ENCODE results near the gene GET4. TPM values are rescaled to one million over a fixed set of nuclear protein-coding genes. Genes with fewer than 3 reads are reported as not detected.

Gene GET4
- total and polyA plus RNA-seq, 2 of the 4 experiments (the other 2 are of a cell fraction): 11.3 to 30.9 TPM

- Histone ChIP-seq H2AK5ac (ENCODE audit: low read depth, low read length) (no peak overlapping the region), H3K9me3 (ENCODE audit: control insufficient read depth, insufficient read depth, low read length) (no peaks in the 10 kb centered on the region), H3K27ac (ENCODE audit: insufficient read depth, low read length) (no peak overlapping the region), H3K9ac (ENCODE audit: low read depth, low read length) (no peak overlapping the region), H2BK5ac (ENCODE audit: low read depth, low read length, poor library complexity, severe bottlenecking) (no peak overlapping the region), H3K14ac (replicated peaks; ENCODE audit: low read depth, low read length) (no peak overlapping the region), H3K18ac (ENCODE audit: low read depth, low read length) (no peak overlapping the region), H4K20me1 (ENCODE audit: insufficient read depth, low read length) (peaks cover 52% of the 10 kb centered on the region), H3K4me3 (ENCODE audit: insufficient read depth, low read depth, low read length) (no peak overlapping the region), H4K8ac (ENCODE audit: low read depth in 2 of 2, low read length in 2 of 2) (no peak overlapping the region), H3K27me3 (ENCODE audit: control insufficient read depth, insufficient read depth, low read length) (no peaks in the 10 kb centered on the region), H2AFZ (replicated peaks; ENCODE audit: low read length, poor library complexity) (peak overlapping the region; percentile 43), H3K9me1 (ENCODE audit: insufficient read depth, low read length) (no peaks in the 10 kb centered on the region; the same call in 1 of the 2 replicates), H2BK20ac (ENCODE audit: low read depth, low read length) (no peak overlapping the region), H3K4me1 (ENCODE audit: control insufficient read depth, insufficient read depth, low read length) (no peaks in the 10 kb centered on the region), H4K91ac (ENCODE audit: insufficient read depth, low read depth, low read length) (no peak overlapping the region), H3K4ac (ENCODE audit: low read depth, low read length) (no peak overlapping the region), H3K56ac (ENCODE audit: extremely low read depth, insufficient read depth, low read length) (no peak overlapping the region), H2BK15ac (ENCODE audit: low read depth, low read length) (no peak overlapping the region), H2AK9ac (replicated peaks; ENCODE audit: low read depth, low read length, poor library complexity) (no peak overlapping the region), H3K4me2 (ENCODE audit: low read depth, low read length) (no peak overlapping the region), H3K79me1 (ENCODE audit: low read depth in 1 of 2, low read length in 2 of 2) (peaks cover 8 to 61% of the 10 kb centered on the region in 2 experiments), H3K23ac (ENCODE audit: low read depth, low read length) (no peak overlapping the region), H2BK120ac (ENCODE audit: low read depth, low read length) (no peak overlapping the region), H4K5ac (ENCODE audit: low read depth, low read length) (no peak overlapping the region), H3K36me3 (ENCODE audit: control insufficient read depth, insufficient read depth, low read length) (peaks cover 30% of the 10 kb centered on the region)
- DNase-seq (no peak), ATAC-seq (ENCODE audit: low read depth) (no peak)
- BruUV-seq (replicated peaks): no TSS peak
- dilution Hi-C loops (cut with HindIII; ENCODE audit: low sequenced_read_pairs, unreplicated experiment): no loop called here
- in situ Hi-C loops (cut with MboI; ENCODE audit: low sequenced_read_pairs): no loop called here
- intact Hi-C loops (cut with micrococcal nuclease): no loop called here
- 98% methylated on average over 23 of the region's 40 CpGs; no CpG with 5 or more reads in 1 of the 2 experiments for WGBS, 2 experiments (ENCODE audit: extremely low coverage in 2 of 2, insufficient read length in 1 of 2)
- CTCF ChIA-PET: no interaction called here
- POLR2A ChIA-PET (ENCODE audit: unreplicated experiment): no interaction called here
- TF ChIP-seq BHLHE40 (IDR thresholded peaks at IDR 0.05; ENCODE audit: low read depth, low read length) (no peak), USF2 (IDR thresholded peaks at IDR 0.05; ENCODE audit: low read depth, low read length) (no peak), CHD1 (IDR thresholded peaks at IDR 0.05; ENCODE audit: low read depth, low read length) (no peak), ELK1 (IDR thresholded peaks at IDR 0.05; ENCODE audit: borderline replicate concordance, low read depth, low read length) (no peak), MAFK (IDR thresholded peaks at IDR 0.05; ENCODE audit: low read depth, low read length) (no peak), RCOR1 (IDR thresholded peaks at IDR 0.05; ENCODE audit: insufficient replicate concordance, low read length) (no peak), MXI1 (IDR thresholded peaks at IDR 0.05; ENCODE audit: borderline replicate concordance, low read depth, low read length) (no peak), SMC3 (IDR thresholded peaks at IDR 0.05; ENCODE audit: low read depth, low read length) (no peak), NFE2L2 (IDR thresholded peaks at IDR 0.05; ENCODE audit: low read depth, low read length) (no peak), RFX5 (IDR thresholded peaks at IDR 0.05; ENCODE audit: low read depth, low read length) (no peak), CEBPB (IDR thresholded peaks at IDR 0.05; ENCODE audit: low read depth, low read length) (no peak), FOS (IDR thresholded peaks at IDR 0.05; ENCODE audit: low read depth, low read length) (no peak), RAD21 (IDR thresholded peaks at IDR 0.05; ENCODE audit: low read length) (no peak), MAZ (IDR thresholded peaks at IDR 0.05; ENCODE audit: borderline replicate concordance, low read depth, low read length) (no peak)
- TF ChIP-seq, protein P1, sequence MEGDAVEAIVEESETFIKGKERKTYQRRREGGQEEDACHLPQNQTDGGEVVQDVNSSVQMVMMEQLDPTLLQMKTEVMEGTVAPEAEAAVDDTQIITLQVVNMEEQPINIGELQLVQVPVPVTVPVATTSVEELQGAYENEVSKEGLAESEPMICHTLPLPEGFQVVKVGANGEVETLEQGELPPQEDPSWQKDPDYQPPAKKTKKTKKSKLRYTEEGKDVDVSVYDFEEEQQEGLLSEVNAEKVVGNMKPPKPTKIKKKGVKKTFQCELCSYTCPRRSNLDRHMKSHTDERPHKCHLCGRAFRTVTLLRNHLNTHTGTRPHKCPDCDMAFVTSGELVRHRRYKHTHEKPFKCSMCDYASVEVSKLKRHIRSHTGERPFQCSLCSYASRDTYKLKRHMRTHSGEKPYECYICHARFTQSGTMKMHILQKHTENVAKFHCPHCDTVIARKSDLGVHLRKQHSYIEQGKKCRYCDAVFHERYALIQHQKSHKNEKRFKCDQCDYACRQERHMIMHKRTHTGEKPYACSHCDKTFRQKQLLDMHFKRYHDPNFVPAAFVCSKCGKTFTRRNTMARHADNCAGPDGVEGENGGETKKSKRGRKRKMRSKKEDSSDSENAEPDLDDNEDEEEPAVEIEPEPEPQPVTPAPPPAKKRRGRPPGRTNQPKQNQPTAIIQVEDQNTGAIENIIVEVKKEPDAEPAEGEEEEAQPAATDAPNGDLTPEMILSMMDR (conservative IDR thresholded peaks at IDR 0.05; ENCODE audit: low read depth, low read length): no peak
Observed at GRCh38 chr7:886626-887487, 10.5 kb downstream of the GET4 start.

Measured in IMR-90 (cell line).